GM18519 (cell line): ENCODE data around the gene MYO1B.
A peak's percentile ranks its signal among the peaks of the same experiment; 100 is the strongest.

Source experiments
- ATAC-seq: cut with Tn5 transposase; IDR thresholded peaks from one replicate; pipeline ENCODE4 v1.9.1; 2021; ENCODE audit warnings: mild to moderate bottlenecking, moderate library complexity; ENCODE audit not compliant: unreplicated experiment, low FRiP score

MYO1B gene

DNA sequence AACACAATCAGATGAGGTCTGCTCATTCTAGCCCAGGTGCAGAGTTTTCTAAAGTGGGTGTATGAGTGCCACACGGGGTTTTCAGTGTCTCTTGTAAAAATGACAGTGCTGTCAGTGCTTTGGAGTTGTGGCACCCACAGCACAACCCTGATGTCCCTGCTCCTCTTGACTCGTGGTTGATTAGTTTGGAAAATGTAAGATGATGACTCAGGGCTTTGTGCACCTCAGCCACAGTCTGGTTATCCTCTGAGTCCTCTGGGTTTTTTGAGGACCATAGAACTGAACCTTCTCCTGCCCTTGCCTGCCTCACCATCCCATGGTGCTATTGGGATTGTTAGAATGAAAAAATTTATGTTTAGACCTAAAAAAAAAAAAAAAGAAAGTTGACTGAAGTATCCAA, 105.6 kb downstream of the MYO1B start:
- ATAC-seq: no peak

DNA sequence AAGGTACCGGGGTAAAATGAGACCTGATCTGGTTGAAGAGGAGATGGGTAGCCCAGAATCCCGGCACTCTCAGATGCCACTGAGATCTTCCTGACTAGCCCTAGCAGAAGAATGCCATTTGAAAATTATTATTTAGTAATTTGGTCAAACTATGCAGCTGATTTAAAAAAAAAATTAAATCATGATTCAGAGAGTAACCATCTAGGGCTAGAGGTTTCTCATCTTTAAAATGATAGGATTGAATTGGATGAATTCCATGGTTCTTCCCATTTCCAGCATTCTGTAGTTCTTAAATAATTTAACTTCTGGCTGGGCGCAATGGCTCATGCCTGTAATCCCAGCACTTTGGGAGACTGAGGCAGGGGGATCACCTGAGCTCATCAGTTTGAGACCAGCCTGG, 106.1 kb downstream of the MYO1B start:
- no peak for ATAC-seq

DNA sequence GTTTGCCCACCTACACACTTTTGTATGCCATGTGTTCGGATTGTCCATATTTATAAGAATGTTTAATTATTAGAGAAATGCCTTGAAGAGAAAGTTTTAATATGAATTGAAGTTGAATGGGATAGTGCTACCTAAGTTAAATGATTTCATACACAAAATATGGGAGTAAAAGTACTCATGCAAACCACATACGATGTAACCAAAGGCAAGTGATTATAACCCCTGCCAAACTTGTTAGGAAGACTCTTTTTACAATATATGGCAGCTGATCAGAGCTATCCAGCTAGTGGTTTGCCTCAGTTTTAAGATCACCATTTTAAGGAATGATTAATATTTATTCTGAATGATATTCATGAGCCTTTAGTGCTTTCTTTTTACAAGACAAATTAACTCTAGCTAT, 106.7 kb downstream of the MYO1B start:
- no peak for ATAC-seq

DNA sequence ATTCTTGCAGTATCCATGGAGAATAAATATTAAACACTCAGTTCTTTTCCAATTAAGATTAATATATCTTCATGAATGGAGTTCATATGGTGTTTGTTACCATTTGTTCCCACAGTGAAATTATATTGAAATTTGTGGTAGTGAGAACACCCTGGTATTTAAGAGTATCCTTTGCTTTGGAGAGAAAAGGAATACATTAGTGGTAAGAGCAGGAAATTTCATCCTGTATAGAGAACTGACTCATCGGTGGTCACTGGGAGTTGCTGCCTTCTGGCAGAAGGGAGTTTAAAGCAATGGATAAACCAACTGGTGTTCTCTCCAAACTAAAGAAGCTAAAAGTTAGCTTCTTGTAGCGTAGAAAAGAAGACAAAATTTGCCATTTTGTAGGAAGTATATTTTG, 107.3 kb downstream of the MYO1B start:
- no peak for ATAC-seq

DNA sequence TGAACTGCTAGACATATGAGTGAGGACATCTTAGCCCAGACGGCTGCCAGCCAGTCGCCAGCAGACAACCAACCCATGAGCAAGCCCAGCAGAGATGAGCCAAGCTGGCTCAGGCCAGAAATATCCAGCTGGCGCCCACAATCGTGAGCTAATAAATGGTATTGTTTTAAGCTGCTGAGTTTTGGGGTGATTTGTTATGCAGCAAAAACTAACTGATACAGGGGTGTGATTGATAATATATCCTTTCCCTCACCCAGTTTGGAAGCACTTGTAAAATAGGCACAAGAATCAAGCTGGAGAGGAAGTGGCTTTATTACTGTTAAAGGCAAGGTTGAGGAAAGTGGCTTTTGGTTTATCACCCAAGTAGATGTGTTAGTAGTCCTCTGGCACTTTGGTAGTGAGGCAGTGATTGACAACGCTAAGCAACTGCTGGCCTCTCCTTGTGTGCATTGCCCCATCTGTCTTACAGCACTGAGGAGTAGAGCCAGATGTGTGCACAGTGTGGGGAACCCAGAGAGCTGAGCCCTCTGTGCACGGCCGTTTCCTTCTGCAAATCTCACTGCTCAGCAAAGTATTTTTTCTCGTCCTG, 110.1 kb downstream of the MYO1B start:
- ATAC-seq: no peak

DNA sequence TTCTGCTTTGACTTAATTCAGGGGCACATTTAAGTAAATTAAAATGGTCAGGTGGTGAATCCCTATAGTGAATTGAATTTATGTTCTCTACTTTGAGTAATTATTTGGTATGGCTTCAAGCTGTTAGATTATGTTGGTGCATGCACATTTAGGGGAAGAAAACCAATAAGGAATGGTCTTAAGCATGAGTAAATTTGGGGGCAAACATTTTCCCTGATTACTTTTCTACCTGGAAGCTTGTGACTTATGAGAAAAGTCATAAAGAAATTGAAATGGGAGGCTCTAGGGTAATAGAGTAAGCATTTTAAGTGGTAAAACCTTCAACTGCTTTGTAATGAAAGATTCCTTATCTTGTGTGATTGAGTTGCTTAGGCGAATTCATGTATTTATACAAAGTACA, 112.5 kb downstream of the MYO1B start:
- no peak for ATAC-seq

DNA sequence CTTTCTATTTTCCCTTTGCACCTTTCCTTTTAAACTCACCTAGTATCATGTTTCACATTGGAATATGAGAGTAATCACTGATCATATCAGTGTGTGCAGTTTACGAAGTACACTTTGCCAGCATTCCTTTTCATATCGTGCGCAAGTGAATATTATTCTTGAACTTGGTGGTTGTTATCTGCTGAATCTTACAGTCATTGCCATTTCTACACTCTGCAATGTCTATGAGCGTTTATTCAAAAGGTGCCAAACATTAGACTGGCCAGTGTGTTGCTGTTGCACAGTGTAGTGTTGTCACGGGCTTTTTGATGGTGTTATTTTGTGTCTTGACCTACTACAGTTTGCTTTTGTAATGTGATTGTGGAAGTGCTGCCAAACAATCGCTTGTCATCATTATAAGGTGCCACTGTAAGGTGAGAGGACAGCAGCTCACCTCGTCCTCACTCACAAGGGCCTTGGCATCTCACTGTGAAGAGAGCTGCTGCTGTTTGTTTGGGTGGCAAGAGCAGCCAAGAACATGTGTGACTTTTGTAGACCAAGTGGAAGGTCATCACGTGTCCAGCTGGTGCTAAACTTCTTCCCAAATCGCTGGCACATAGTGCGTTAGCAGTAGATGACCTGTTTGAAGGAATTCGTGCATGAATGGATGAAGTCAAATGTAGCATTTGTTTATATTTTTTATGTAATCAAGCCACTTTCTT, 113.3 kb downstream of the MYO1B start:
- ATAC-seq: no peak

DNA sequence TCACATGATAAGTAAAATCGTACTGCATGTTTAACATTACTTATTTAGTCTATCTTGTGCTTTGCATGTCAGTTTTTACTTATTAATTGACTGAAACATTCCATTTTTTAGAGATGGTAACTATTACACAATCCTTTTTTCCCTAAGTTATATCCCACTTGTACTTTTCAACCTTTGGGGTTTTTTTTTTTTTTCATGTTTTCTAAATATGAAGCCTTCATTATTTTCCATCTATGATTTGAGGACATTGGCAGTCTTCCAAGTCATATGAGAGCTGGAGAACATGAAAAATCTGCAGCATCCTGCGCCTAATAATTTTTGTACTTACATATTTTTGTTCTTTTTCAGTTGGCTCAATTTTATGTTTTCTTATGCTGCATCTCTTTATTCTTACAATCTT, 113.9 kb downstream of the MYO1B start:
- no peak for ATAC-seq

DNA sequence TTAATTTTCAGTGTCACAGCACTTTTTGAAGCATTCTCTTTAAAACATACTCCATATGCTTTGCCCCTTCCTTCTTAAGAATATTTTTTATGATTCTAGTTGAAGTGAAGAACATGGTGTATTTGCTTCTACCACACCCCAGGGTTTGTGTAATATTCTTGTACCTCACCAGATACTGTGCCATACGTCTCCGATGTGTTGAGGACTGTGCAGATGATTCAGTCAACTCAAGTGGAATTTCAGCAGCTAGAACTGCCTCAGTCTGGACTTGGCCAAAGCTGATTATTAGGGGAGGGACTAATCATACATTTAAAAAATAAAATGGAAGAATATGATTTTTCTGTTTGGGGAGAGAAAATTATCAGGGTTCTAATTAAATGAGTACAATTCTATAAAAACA, 115.7 kb downstream of the MYO1B start:
- ATAC-seq: no peak

DNA sequence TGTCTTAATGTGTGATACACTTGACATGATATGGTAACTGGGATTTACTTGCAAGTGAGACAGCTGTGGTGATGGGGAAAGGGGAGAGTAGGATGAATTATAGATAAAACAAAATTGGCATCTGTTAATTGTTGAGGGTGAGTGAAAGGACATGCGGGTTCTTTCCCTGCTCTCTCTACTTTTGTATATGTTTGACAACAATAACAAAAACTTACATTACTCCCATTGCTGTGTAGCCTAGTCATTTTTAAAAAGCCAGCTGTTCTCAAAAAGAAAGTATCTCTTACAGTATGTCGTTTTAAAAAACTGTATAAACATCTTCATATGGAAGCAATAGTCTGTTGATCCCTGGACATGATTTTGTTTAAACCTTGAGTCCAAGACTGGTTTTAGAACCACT, 117.6 kb downstream of the MYO1B start:
- ATAC-seq: no peak

DNA sequence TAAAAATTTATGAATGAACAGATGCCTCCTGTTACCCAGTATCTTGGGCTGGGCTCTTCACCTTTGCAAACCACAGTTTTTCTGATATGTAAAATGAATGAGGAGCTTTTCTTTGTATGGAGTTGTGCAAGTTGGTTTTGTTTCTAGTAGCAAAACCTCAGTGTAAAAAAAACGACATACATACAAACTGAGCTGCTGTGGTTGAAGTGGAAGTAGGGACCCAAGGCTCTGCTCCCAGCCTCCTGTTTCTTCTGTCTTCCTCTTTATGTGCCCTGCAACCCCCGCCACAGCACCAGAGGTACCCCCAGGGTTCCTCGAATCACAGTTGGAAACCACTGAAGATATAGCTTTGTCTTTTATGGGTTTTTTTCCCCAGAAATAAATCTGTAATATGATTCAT, 118.1 kb downstream of the MYO1B start:
- no peak for ATAC-seq

DNA sequence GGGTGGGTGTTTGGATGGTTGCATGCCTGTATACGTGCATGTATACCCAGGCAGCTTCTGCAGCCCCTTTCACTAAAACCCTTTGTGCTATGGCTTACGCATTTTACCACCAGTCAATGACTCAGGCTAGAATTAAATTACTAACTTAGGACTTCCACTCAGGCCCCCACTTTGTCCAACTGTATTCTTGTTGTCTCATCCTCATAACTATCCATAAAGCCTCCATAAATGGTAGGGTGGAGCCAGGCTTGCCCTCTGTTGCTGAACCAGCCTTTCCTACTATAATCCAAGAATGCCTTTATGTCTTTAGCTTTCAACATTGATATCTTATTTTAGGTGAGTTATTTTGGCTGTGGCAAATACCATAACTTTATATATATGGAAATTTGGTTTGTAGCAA, 119.9 kb downstream of the MYO1B start:
- no peak for ATAC-seq

DNA sequence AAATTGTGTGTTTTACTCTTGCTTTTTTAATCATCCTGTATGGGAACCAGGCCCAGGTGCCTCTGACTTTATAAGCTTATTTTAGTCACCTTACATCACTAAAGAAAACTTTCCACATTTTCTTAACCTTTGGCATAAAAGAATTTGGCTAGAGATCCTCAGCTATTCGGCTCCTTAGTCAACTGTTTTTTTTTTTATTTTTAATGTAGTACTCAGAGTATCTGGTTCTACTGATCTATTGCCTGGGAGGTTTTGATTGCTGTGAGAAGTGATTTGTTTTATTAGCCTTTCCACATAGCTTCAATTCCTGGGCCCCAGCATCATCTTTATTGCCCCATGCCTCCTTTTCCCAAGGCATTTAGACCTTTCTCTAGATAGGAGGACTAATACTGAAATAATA, 121.0 kb downstream of the MYO1B start:
- ATAC-seq: no peak

DNA sequence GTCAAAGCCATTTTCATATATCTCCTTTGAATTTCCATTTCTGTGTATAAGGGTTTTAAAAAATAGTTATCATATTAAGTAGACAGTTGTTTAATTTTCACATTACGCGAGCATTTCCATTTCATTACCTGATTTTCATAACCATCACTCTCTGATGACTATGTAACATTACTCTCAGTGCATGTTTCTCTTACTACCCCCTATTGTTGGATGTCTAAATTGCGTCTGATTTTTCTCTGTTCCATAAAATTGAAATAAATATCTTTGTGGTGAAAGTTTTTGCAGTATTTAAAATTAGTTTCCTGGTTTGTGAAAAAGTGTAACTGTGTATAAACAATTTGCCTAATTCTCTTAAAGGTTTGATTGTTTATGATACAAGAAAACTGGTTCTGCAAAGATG, 123.8 kb downstream of the MYO1B start:
- no peak for ATAC-seq

DNA sequence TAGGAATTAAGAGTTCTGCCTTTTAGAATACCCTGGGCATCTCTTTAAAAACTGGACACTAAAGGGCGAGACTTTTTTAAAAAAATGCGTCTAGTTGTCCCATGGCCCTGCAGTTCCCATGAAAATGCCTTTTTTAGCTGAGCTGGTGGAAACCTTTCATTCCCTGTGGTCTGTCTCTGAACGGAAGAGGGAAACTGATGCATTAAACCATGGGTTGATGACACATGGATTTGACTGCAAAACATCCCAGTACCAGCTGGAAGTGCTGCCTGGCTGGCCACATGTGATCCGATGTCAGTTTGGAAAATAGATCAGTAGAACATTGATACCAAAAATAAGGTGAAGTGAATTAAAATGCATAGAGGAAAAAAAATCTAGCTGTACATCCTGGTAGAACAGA, 129.2 kb downstream of the MYO1B start:
- no peak for ATAC-seq

DNA sequence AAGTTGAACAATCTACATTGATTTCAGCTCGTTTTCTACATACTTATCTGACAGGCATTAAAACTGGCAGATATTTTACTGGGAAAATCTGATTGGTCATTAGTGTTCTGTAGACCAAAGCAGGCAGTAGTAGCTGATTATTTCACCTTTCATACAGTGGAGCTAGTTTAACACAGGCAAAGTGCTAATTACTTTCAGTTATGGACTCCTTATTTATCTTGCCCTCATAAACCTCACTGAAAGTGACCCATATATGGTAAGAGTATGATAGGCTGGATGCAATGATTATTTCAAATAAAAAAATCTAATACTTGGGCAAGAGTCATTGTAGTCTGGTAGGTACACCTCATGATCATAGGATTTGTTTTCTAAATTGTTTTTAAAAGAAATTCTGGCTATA, 129.7 kb downstream of the MYO1B start:
- no peak for ATAC-seq

DNA sequence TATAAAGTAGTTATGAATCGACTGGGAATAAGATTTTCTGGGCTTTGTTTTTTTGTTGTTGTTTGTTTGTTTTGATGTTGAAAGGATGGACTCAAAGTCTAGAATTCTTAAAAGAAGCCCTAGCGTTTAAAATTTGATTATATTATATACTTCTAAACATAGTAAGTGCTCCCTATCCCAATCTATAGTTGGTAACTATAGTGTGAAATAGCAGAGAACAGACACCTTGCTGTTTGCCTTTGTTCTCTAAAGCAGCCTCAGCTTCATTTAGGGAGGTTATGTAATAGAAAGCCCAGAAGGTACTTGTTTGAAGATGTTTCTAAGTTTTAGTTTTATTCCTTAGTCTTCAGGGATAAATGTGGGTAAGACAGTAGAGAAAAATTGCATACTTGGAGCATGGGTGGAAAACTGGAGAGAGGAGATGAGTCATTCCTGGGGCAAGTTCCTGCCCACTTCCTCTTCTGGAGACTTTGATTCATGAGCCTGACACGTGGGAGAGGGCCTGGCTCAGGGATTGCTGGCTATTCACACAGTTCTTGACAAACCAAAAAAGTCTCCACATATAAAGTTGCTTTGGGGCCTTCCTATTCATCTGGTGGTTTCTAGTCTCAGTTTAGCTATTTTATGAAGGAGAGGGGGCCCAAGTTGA, 131.9 kb downstream of the MYO1B start:
- ATAC-seq: peak; percentile 42

DNA sequence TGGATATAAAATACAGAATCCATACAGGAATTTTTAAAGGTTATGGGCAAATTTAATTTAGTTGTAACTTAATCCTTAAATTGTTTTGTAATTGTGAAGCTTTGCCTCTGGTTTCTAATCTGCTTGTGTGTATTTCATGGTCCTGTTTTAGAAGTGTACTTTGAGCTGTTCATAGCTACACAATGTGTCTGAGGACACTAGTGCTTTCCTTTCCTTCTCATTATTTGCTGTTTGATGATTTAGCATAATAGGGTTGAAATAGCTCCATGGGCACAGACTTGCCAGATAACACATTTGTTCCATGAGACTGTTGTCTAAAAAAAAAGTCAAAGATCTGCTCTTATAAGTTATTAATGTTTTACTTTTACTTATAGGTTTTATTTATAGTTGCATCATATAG, 134.2 kb downstream of the MYO1B start:
- no peak for ATAC-seq

DNA sequence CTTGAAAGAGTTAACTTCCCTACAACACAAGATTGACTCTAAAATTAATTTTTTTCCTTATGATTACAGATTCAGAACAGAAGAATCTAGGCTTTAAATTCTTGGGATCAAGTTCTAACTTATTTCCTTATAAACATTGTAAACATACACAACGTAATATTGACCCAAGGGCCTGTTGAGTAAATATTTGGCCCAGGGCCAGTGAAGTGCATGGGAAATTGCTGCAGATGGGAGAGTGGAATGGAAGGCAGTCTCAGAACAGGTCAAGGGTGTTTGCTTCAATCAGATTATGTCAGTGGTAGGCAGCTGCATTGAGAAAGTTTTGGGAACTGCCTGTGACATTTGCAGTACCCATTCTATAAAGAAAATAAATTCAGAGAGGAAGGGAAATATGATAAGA, 137.6 kb downstream of the MYO1B start:
- no peak for ATAC-seq

DNA sequence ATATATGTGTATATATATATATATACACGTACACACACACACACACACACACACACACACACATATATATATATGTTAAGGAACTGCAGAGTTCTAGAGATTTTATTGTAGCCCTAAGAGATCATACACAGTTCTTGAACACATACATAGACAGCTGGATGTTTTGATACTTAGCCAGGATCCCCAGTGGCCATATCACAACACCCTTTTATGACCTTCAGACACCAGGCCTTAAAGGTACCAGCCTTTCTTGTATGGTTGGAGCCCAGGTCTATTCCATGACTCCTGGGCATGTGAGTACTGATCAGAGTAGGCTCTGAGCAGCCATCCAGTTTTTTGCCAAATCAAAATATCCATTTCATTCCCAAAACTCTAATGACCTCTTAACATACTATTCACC, 138.3 kb downstream of the MYO1B start:
- ATAC-seq: no peak

DNA sequence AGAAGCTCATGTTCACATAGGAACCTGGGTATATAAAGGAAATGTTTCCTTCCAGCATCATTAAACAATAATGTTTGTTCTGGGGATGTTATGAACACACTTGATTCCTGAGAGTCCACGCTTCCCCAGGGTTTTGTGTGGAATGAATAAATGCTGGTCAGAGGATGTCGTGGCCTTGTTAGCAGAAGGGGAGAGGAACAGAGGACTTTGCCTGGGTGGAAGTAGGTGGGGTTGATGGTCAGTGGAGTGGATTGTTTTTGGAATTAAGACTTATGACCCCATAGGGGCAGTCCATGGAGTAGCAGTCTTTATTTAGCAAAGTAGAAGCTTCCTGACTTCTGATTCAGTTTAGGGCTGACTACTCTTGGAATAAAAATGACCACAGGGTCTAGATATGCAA, 139.6 kb downstream of the MYO1B start:
- ATAC-seq: no peak
